SK-N-SH (cell line): ENCODE data around the gene GTPBP10. TPM values are rescaled to one million over a fixed set of nuclear protein-coding genes. Genes with fewer than 3 reads are reported as not detected.

Experiments
- CTCF ChIA-PET: fragments of 300-600, 350-600 bp; formaldehyde crosslinking; extraction: SDS; loops from one replicate; lab custom pipeline; 2021; lab: Yijun Ruan, JAX
- POLR2A ChIA-PET: fragments of 350-600 bp; sonication (Branson Sonifier 250); formaldehyde crosslinking; extraction: SDS; loops from one replicate; lab custom pipeline; 2020; ENCODE audit warnings: antibody characterized with exemption, inconsistent platforms; lab: Yijun Ruan, JAX
- DNase-seq: peaks from one replicate; pipeline ENCODE4 v3.0.0; 2012
- H2AFZ ChIP-seq: fragments of 200-600 bp; sonication (generic); 2 replicates; pipeline ENCODE4 v1.8.1; 2016; ENCODE audit warnings: antibody characterized with exemption, mild to moderate bottlenecking, low read depth
- H3F3A ChIP-seq: fragments of 200-600 bp; sonication (generic); replicated peaks from 2 replicates; pipeline ENCODE3; 2016; ENCODE audit warnings: antibody characterized with exemption, mild to moderate bottlenecking; ENCODE audit not compliant: insufficient read depth
- H3K27ac ChIP-seq, 2 experiments: fragments of 200-500 bp in 1 of 2; fragments of 200-600 bp in 1 of 2; sonication (Bioruptor generic) in 1 of 2; sonication (generic), shearing (Covaris generic) in 1 of 2; 2 replicates each; pipeline versions ENCODE4 v1.5.1 to v1.6.1; 2014 to 2016; ENCODE audit warnings: low read depth in 2 of 2, inconsistent platforms in 1 of 2, low read length in 1 of 2, mild to moderate bottlenecking in 1 of 2, mixed read lengths in 1 of 2
- H3K27me3 ChIP-seq: fragments of 200-600 bp; sonication (generic), shearing (Covaris generic); 2 replicates; pipeline ENCODE4 v1.6.1; 2016; ENCODE audit warnings: mixed run types; ENCODE audit not compliant: insufficient read depth
- H3K36me3 ChIP-seq, 2 experiments: fragments of 200-500 bp in 1 of 2; fragments of 200-600 bp in 1 of 2; sonication (Bioruptor generic) in 1 of 2; sonication (generic) in 1 of 2; replicated peaks in 1 of 2; 2 replicates each; pipeline versions ENCODE3 to v1.5.1; 2014 to 2016; ENCODE audit warnings: low read length in 1 of 2, mild to moderate bottlenecking in 1 of 2; ENCODE audit not compliant: insufficient read depth in 2 of 2, control insufficient read depth in 1 of 2
- H3K4me1 ChIP-seq, 2 experiments: fragments of 200-500 bp in 1 of 2; fragments of 200-600 bp in 1 of 2; sonication (Bioruptor generic) in 1 of 2; sonication (generic), shearing (Covaris generic) in 1 of 2; 2 replicates each; pipeline versions ENCODE4 v1.5.1 to v1.6.1; 2014 to 2016; ENCODE audit warnings: low read depth in 1 of 2, low read length in 1 of 2, mixed run types in 1 of 2; ENCODE audit not compliant: insufficient read depth in 2 of 2, control insufficient read depth in 1 of 2
- H3K4me2 ChIP-seq: fragments of 200-600 bp; sonication (generic), shearing (Covaris generic); 2 replicates; pipeline ENCODE4 v1.6.1; 2017; ENCODE audit warnings: mixed run types
- H3K4me3 ChIP-seq, 2 experiments: fragments of 200-500 bp in 1 of 2; fragments of 200-600 bp in 1 of 2; sonication (Bioruptor generic) in 1 of 2; sonication (generic), shearing (Covaris generic) in 1 of 2; 2 replicates each; pipeline versions ENCODE4 v1.5.1 to v1.8.1; 2014 to 2016; ENCODE audit warnings: low read depth in 2 of 2, inconsistent platforms in 1 of 2, low read length in 1 of 2, mild to moderate bottlenecking in 1 of 2, mixed read lengths in 1 of 2, moderate library complexity in 1 of 2
- H3K79me2 ChIP-seq: fragments of 200-600 bp; sonication (generic); 2 replicates; pipeline ENCODE4 v1.8.1; 2017; ENCODE audit warnings: mild to moderate bottlenecking; ENCODE audit not compliant: insufficient read depth
- H3K9ac ChIP-seq: fragments of 200-600 bp; sonication (generic); 2 replicates; pipeline ENCODE4 v1.6.1; 2017; ENCODE audit warnings: mixed run types
- H3K9me2 ChIP-seq: fragments of 200-600 bp; sonication (generic); 2 replicates; pipeline ENCODE4 v1.6.1; 2017; ENCODE audit warnings: mixed run types
- H3K9me3 ChIP-seq: fragments of 200-600 bp; sonication (generic); 2 replicates; pipeline ENCODE4 v1.6.1; 2017; ENCODE audit warnings: mixed run types, mild to moderate bottlenecking, moderate library complexity
- H4K20me1 ChIP-seq: fragments of 200-600 bp; sonication (generic); 2 replicates; pipeline ENCODE4 v1.6.1; 2017; ENCODE audit warnings: mild to moderate bottlenecking, mixed run types; ENCODE audit not compliant: insufficient read depth
- CHD2 ChIP-seq: fragments of 150-350 bp; IDR thresholded peaks from 2 replicates; pipeline ENCODE4 v1.6.1; 2018; ENCODE audit warnings: low read length; ENCODE audit not compliant: partially characterized antibody
- EP300 ChIP-seq, 2 experiments: IDR thresholded peaks; 2 replicates each; pipeline versions ENCODE4 v1.4.0 to v1.6.1; 2012; ENCODE audit warnings: borderline replicate concordance in 1 of 2, low read depth in 1 of 2, low read length in 1 of 2
- FOXM1 ChIP-seq: IDR thresholded peaks from 2 replicates; pipeline ENCODE4 v1.4.0; 2012; ENCODE audit warnings: low read depth, mild to moderate bottlenecking
- JUND ChIP-seq: IDR thresholded peaks from 2 replicates; pipeline ENCODE4 v1.4.0; 2012
- NRF1 ChIP-seq: IDR thresholded peaks from 2 replicates; pipeline ENCODE4 v1.6.1; 2012; ENCODE audit warnings: low read depth, mild to moderate bottlenecking, low read length
- POLR2AphosphoS5 ChIP-seq: IDR thresholded peaks from 2 replicates; pipeline ENCODE4 v1.6.1; 2012; ENCODE audit warnings: low read depth, low read length
- RCOR1 ChIP-seq: fragments of 150-350 bp; IDR thresholded peaks from 2 replicates; pipeline ENCODE4 v1.6.1; 2017; ENCODE audit warnings: antibody characterized with exemption, low read length
- REST ChIP-seq: IDR thresholded peaks from 2 replicates; pipeline ENCODE4 v1.6.1; 2012; ENCODE audit warnings: mild to moderate bottlenecking, low read depth, low read length, moderate library complexity
- SIN3A ChIP-seq: IDR thresholded peaks from 2 replicates; pipeline ENCODE4 v1.6.1; 2012; ENCODE audit warnings: low read depth, mild to moderate bottlenecking, low read length, moderate library complexity, borderline replicate concordance
- SMC3 ChIP-seq: IDR thresholded peaks from 2 replicates; pipeline ENCODE4 v1.6.1; 2012; ENCODE audit warnings: low read depth, low read length, improper control_type of control experiment
- TEAD4 ChIP-seq: IDR thresholded peaks from 2 replicates; pipeline ENCODE4 v1.4.0; 2012; ENCODE audit warnings: mild to moderate bottlenecking, borderline replicate concordance; ENCODE audit not compliant: insufficient read depth
- USF2 ChIP-seq: fragments of 150-350 bp; IDR thresholded peaks from 2 replicates; pipeline ENCODE4 v1.6.1; 2017; ENCODE audit warnings: antibody characterized with exemption, low read length, low read depth, borderline replicate concordance
- WGBS: methylation state at CpG from one replicate; pipeline ENCODE4 v1.1.6; 2017; ENCODE audit warnings: low lambda C conversion rate; 5-methylcytosine and 5-hydroxymethylcytosine counted together
- polyA plus RNA-seq, 3 experiments: library from polyadenylated mRNA; depleted of rRNA; stranded (reverse); fragments of >200 nt; gene quantifications; 2 replicates each; pipeline ENCODE4 v1.2.3, GENCODE V29; 2012

Gene GTPBP10
- polyA plus RNA-seq, 1 of the 3 experiments (the other 2 are of a cell fraction): 8.5 TPM

- no peak for TF ChIP-seq SIN3A
- TF ChIP-seq REST: no peak
These were observed 32.6 kb upstream of the GTPBP10 start (continued) for GRCh38 chr7:90313907-90314306.

GRCh38 chr7:90320014-90320413, 26.5 kb upstream of the GTPBP10 start:
- no peak overlapping the region for H3K4me2 ChIP-seq
- no peak overlapping the region for H3K9ac ChIP-seq
- WGBS: 91% methylated on average over 7 of the region's 7 CpGs
- H3K27ac ChIP-seq: no peak overlapping the region
- peaks cover 0 to 10% of the 10 kb centered on the region in 2 experiments; a peak in 2 of 4 replicates for H3K4me1 ChIP-seq
- H3K36me3 ChIP-seq: no peaks in the 10 kb centered on the region
- H3K9me2 ChIP-seq: no peaks in the 10 kb centered on the region
- no peak for DNase-seq
- H4K20me1 ChIP-seq: no peaks in the 10 kb centered on the region
- TF ChIP-seq NRF1 (no peak), SMC3 (no peak), JUND (no peak), USF2 (no peak)
- no peak overlapping the region for H2AFZ ChIP-seq
- no peaks in the 10 kb centered on the region for H3F3A ChIP-seq
- no peaks in the 10 kb centered on the region for H3K9me3 ChIP-seq
- ChIA-PET CTCF (interaction anchor here (0.6 to 3.2 kb wide), 2 partner anchors 26 to 91 kb away, joined by 3 to 11 read pairs; no protein-coding TSS in a partner anchor), POLR2A (no interaction called here)
- H3K27me3 ChIP-seq: peaks cover 6% of the 10 kb centered on the region; the same call in 1 of the 2 replicates
- H3K79me2 ChIP-seq: no peaks in the 10 kb centered on the region
- H3K4me3 ChIP-seq: no peak overlapping the region

GRCh38 chr7:90320418-90320800, 26.1 kb upstream of the GTPBP10 start:
- Histone ChIP-seq H3K9me3 (no peaks in the 10 kb centered on the region), H3K9me2 (no peaks in the 10 kb centered on the region), H3K27me3 (peaks cover 6% of the 10 kb centered on the region; the same call in 1 of the 2 replicates), H3K4me2 (peak overlapping the region; percentile 86), H3K79me2 (no peaks in the 10 kb centered on the region), H3K4me3 (peak overlapping the region; percentile 54 to 58), H3K4me1 (peaks cover 0 to 10% of the 10 kb centered on the region in 2 experiments; a peak in 2 of 4 replicates), H3K36me3 (no peaks in the 10 kb centered on the region), H2AFZ (peak overlapping the region; percentile 64; the same call in 1 of the 2 replicates), H3K9ac (no peak overlapping the region), H3K27ac (no peak overlapping the region), H4K20me1 (no peaks in the 10 kb centered on the region), H3F3A (no peaks in the 10 kb centered on the region)
- ChIA-PET CTCF (interaction anchor here (0.6 to 3.2 kb wide), 5 partner anchors 8 to 166 kb away, joined by 3 to 15 read pairs (median 3); partner anchors contain the start of gene STEAP1), POLR2A (interaction anchor here (0.6 kb wide), 1 partner anchor 31 kb away, joined by 3 read pairs; no protein-coding TSS in a partner anchor)
- TF ChIP-seq SIN3A (no peak), NRF1 (no peak), RCOR1 (no peak), TEAD4 (no peak), EP300 (IDR thresholded peaks at IDR 0.05; ENCODE audit: borderline replicate concordance in 1 of 2, low read depth in 1 of 2, low read length in 1 of 2) (no peak), CHD2 (no peak), POLR2AphosphoS5 (no peak), FOXM1 (no peak)
- WGBS: 23% methylated on average over 7 of the region's 7 CpGs
- DNase-seq: no peak
